GM12891 (cell line): ENCODE results near the gene CRAMP1.

Source experiments
- POLR2A ChIP-seq: IDR thresholded peaks from 2 replicates; pipeline ENCODE4 v1.6.1; 2011; ENCODE audit warnings: low read depth, low read length, control low read depth
- POLR2AphosphoS5 ChIP-seq: IDR thresholded peaks from 2 replicates; pipeline ENCODE4 v1.6.1; 2011; ENCODE audit warnings: low read depth, low read length, control low read depth
- TAF1 ChIP-seq: IDR thresholded peaks from 2 replicates; pipeline ENCODE4 v1.6.1; 2011; ENCODE audit warnings: low read depth, low read length, control low read depth

DNA sequence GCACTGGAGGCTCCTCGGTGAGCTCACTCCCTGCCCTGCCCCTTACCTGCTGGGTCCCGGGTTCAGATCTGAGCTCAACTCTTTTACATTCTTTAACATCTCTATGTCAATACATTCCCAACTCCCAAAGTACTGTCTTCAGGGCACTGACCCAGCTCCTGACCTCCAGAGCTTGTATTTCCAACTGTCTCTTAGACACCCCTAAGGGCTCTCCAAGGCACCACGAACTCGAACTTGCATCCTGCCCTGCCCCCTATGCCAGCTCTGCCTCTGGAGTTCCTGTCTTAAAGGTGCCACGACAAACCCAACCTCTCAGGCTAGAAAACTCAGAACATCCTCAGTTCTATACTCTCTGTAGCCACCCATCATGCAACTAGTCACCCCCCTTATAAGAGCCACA is 38.9 kb upstream of the CRAMP1 start:
- TF ChIP-seq POLR2A (no peak), TAF1 (no peak), POLR2AphosphoS5 (no peak)
